GM19035 (cell line): ENCODE data around the gene CTIF.

Source experiments
- ATAC-seq: cut with Tn5 transposase; IDR thresholded peaks from one replicate; pipeline ENCODE4 v1.9.1; 2021; ENCODE audit not compliant: unreplicated experiment

Gene CTIF

DNA sequence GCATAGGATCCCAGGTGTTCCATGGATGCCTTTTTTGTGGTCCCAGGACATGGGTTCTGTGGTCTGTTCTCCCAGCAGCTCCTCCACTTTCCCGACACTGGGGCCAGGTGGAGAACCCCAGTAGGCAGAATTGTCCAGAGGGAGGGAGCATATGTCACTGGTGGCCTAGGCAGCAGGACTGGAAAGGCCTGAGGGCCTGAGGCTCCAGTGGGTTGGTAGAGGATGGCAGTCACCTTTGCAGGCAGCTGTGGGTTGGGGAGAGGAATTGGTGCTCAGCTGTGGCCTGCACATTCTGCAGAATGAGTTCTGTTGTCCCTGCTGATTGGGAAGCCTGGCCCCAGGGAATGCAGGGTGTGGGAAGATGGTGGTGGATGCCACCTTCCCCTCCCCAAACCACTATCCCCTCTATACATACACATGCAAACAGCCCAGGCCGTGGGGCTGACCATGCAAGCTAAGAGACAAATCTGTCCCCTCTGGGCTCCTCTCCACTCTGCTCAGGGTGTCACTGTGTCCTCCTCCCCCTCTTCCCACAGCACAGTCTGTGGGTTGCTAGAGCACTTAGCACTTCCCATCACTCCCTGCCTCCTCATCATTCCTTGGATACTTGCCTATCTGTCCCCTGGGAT, 11.4 kb downstream of the CTIF start:
- ATAC-seq: no peak

DNA sequence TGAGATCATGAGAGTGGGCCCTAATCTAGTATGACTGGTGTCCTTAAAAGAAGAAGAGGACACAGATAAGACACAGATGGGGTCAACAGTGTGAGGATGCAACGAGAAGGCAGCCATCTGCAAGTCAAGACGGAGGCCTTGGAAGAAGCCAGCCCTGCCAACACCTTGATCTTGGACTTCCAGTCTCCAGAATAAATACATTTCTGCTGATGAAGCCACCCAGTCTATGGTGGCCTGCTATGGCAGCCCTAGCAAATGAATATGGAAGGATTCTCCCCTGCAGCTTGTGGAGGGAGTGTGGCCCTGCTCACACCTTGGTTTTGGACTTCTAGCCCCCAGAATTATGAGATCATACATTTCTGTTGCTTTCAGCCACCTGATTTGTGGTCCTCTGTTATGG, 12.3 kb downstream of the CTIF start:
- no peak for ATAC-seq

DNA sequence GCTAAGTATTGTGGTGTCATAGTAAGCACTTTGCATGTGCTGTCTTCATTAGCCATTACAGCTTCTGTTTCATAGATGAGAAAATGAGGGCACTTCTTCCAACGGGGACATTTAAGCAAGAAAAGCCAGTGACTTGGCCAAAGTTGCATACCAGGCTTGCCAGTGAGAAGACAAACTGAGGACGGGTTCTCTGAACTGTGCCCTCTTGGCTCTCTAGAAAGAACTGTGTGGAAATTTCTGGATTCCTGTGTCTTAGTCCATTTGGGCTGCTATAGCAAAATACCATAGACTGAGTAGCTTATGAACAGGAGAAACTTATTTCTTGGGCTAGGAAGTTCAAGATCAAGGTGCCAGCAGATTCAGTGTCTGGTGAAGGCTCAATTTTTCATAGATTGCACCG, 13.3 kb downstream of the CTIF start:
- ATAC-seq: no peak

DNA sequence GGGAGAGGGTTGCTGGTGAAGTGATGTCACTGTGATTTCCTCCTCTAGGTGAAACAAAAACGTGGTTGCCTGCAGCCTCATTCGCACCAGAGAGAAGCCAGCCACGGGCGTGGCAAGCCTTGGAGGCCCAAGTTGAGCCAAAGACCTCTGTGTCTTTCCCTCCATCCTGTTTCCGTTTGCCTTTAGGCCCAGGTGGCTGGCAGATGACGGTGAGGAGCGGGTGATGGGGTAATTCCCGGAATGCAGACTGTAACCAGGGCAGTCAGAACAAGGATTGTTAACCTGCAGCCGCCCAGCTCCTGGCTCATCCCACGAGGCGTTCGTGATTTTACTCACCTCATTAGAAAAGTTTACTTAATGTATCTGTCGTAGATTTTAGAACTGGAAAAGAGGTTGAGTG, 14.4 kb downstream of the CTIF start:
- no peak for ATAC-seq

DNA sequence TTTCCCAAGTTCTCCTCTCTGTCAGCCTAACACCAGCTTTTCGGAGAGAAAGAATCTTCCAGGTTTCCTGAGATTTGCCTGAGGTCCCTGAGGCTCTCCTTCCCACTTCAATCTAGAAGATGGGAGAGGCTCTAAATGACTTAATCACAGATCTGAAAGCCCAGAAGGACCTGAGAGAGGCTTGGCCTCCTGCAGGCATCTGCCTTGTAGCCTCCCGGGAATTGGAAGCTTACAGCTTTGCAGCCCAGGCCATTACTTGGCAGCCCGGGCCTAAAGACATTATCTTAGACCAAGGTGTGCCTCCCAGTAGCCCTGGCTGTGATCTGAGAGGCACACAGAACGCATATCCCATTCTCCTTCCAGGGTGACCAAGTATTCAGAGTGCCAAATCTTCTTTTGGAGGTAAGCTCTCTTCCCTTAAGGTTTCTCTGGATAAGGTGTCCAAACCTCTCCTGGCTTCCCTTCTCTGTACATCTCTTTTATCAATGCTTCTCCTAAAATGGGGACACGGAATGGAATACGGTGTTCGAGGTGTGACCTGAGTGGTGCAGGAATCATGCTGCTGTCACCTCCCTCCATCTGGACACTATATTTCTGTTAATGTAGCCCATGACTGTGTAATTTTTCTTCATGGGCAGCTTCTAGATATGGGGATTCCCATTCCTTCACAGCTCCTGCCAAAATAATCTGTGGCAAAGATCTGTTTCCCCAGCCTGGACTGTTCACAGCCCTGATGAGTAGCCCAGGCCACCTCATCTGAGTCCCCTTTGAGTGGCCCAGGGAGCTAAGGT, 16.0 kb downstream of the CTIF start:
- ATAC-seq: no peak

DNA sequence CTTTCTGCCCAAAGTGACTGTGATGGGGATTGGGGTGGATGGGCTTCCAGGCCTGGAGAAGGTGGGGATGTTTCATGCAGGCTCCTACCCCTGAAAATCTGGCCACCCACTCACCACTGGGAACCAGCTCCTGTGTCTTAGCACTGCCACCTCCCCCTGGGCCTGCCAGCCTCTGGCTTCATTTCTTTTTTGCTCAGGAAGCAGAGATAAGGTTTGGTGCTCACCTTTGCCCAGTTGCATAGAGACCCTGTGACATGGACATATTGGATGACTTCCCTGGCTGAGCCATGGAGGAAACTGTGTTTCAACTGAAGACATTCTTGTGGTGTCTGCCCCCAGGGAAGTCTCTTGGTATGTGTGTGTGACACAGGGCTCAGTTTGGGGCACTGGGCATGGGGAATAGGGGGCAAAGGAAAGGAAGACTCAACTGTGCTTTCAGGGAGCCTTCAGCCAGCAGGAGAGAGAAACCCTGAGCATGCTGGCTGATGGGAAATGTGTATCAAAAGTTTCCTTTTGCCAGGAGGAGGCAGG, 16.7 kb downstream of the CTIF start:
- no peak for ATAC-seq

DNA sequence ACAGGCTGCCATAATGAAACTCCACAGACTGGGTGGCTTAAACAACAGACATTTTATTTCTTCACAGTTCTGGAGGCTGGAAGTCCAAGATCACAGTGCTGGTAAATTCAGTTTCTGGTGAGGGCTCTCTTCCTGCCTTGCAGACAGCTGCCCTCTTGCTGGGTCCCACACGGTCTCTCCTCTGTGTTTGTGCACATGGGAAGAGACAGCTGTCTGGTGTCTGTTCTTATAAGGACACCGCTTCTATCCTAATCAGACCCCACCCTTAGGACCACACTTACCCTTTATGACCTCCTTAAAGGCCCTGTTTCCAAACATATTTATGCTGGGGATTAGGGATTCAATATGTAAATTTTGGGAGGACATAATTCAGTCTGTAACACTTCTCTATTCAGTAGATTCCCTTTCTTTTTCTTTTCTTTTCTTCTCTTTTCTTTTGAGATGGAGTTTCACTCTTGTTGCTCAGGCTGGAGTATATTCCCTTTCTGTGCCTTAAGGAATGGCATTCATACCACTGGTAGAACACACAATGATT, 18.9 kb downstream of the CTIF start:
- no peak for ATAC-seq

DNA sequence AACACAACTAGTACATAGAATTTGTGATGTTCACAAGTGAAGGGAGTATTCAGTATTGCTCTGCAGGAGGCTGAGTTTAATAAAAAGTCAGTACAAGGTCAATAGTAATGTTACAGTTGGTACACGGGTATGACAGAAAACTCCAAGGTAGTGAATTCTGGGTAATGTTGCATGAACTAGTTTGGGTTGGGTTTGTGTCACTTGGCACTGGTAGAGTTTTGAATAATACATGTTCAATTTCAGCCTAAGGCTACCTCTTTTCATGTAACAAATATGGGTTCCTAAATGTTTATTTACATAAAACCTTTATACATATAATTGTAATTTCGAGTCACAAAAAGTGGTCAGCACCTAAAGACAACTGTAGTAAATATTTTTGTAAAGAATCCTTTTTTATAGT, 19.4 kb downstream of the CTIF start:
- ATAC-seq: no peak

DNA sequence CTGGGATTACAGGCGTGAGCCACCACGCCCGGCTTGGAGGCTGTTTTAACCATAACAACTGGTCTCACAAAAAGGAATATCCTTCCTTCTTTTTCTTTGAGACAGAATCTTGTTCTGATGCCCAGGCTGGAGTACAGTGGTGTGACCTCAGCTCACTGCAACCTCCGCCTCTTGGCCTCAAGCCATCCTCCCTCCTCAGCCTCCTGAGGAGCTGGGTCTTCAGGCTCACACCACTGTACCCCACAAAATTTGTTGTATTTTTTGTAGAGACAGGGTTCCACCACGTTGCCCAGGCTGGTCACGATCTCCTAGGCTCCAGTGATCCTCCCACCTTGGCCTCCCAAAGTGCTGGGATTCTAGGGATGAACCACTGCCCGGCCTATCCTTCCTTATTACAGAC, 21.7 kb downstream of the CTIF start:
- no peak for ATAC-seq

DNA sequence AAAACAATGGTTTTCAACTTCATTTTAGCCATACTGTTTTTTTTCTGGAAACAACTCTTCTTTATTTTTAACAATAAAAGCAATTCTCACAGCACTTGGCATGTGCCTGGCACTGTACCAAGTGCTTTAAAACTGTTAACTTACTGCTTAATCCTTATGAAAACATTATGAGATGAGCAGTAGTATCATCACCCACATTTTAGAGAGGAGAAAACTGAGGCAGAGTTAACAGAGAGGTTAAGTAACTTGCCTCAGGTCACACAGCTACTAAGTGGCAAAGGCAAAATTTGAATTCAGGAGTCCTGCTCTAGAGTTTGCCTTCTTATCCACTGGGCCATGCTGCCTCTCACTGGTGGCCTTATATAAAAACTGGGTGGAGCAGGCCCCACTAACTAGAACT, 23.2 kb downstream of the CTIF start:
- no peak for ATAC-seq

DNA sequence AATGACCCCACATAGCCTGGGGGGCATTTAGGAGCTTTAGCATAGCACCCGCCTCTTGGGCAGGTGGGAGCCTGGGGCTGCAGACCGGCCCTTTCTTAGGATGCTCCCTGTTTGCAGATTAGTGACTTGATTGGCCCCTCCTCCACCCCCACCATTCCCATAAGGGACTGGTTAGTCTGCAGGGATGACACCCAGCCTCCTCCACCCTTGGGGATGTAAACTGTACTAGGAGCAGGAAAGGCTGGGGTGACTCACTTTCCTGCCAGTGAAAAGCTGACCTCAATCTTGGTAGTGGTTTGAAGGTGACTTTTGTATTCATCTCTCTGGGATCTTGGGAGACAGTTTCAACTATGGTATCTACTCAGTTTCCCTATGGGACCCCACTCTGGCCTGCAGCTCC, 24.2 kb downstream of the CTIF start:
- ATAC-seq: no peak

DNA sequence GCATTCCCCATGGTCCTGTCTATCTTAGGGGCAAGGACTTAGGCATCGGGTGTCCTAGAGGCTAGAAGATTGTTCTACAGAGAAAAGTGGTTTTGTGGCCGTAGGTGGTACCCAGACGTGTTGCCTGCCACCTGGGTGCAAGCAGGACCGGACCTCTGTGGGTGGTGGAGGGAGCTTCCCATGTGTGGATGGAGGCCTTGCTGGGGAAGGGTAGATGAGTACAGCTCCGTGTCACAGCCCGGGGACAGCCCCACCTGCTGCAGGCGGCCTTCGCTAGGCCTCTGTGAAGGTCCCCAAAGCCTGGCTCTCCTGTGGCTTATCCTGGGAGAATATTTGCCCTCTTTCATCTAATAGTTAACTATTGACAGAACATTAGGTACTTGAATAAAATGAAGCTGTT, 25.3 kb downstream of the CTIF start:
- no peak for ATAC-seq

DNA sequence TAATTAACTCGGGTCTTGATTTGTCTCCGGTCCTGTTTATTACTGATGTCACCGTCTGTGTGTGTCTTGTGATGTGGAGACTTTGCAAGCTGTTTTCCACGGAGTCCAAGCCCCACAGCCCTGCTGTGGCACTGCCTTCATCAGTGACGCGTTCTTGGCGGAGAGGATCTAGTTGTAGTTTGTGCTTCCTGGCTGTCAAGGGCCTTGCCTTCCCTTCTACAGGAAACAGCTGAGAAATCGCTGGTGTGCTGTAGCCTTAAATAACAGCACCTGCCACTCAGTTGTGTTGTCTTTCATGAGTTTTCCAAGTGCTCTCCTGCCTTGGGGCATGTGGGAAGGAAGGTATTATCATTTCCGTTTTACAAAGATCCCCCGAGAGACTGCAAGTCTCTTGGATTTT, 26.3 kb downstream of the CTIF start:
- no peak for ATAC-seq

DNA sequence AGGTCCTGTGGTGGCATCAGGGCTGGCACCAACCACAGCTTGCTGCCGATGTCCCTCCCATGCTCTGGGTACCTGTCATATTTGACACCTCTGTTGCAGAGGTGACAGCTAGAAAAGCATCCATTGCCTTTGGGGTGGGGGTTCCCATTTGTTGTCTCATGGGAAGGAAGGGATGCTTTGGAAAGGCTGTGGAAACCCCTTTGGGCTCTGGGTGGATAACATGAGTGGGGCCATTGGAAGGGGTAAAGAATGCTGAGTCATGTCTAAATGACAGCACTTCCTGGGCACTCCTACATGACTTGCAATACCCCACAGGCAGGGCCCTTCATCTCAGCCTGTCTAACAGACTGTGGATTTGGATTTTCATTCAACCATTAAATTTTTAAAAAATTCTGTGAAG, 27.8 kb downstream of the CTIF start:
- ATAC-seq: no peak

DNA sequence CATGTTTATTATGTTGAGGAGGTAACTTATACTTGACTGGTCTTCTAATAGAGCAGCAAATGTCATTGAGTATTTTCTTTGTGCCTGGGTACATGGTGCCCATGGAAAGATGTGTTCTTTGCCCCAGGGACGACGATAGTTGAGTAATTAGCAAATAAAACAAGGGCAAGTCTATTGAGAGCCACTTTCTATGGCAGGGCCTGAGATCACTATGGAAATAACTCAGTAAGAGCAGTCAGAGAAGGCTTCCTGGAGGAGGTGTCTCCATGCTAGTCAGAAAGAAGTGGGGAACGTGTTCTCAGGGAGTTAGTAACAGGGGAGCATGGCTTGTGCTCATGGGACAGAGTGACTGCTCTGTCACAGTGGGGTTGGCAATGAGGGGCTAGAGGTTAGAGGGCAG, 28.6 kb downstream of the CTIF start:
- no peak for ATAC-seq

DNA sequence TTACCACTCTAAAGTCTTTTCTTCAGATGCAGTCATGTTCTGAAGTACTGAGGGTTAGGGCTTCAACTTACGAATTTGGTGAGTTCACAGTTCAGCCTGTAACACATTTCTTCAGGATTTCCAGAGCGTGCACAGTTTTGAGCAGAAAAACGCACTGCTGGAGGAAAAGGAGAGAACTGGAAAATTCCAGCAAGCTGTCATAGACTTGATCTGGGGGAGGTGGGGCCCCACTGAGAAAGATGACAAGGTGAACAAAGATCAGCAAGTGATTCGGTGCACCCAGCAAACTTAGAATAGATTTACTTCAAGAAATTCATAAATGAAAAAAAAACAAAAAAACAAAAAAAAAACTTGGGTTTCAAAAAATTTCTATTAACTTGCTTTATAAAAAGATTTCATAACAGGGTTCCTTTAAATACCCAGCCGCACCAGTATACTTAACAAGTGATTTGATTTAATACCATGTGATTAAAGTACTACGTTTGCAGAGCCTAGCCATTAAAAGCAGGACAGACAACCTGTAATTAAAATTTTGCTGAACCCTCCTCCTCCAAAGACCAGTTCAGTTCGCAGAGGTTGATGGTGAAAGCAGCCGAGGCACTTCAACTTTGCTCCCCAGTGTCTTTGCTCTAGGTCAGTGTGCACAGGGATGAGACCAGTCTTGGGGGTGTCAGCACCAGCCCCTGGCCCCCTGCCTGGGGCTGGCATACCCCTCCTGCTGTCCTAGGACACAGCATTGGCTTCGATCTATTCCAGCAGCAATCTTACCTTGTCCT, 30.5 kb downstream of the CTIF start:
- no peak for ATAC-seq

DNA sequence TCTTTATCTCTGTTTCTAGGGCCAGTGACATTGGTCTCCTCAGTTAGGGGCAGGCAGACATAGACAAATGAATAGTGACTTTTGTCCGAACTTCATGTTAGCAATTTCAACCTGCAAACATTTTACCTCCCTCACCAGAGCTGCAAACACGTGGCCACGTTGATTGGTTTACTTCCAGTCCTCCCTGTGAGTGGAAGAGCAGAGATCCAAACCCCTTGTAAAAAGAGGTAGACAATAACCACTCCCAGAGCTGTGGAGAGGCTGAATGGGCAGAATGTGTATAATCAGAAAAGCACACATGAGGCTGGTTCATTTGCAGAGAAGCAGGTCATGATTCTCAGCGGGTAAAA, 31.1 kb downstream of the CTIF start:
- no peak for ATAC-seq

DNA sequence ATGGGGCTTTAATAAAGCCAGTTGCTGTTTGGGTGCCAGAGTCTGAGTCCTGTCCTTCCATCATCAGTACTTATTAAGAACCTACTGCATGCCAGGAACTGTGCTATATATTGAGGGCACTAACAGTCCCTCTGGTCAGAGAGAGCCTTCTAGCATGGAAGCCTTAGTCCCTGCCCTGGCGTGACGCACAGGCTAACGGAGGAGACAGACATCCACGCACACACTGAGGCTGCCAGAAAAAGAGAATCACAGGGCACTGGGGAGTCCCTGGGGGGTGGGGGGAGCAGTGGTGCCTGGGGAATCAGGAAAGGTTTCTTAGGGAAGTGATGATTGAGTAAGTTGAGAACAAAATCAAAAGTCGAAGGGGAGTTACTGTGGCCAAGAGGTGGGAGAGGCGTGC, 31.5 kb downstream of the CTIF start:
- ATAC-seq: no peak

DNA sequence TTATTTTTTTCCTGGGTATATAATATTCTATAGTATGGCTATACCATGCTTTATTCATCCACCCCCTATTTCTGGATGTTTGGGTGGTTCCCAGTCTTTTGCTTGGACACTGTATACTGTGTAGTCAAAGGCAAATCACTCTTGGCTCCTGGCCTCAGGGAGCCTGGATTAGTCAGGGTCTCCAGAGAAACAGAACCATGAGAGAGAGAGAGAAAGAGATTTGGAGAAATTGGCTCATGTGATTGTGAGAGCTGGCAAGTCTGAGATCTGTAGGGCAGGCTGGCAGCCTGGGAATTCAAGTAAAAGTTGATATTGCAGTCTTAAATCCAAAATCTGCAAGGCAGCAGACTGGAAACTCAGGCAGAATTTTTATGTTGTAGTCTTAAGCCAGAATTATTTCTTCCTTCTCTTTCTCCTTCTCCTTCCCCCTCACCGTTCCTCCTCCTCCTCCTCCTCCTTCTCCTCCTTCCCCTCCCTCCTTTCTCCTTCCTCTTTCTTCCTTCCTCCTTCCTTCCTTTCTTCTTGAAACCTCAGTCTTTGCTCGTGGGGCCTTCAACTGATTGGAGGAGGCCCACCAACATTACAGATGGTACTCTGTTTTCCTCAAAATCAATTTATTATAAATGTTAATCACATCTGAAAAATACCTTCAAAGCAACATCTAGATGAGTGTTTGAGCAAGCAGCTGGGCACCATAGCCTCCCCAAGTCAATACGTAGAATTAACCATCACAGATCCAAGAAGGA, 33.0 kb downstream of the CTIF start:
- ATAC-seq: no peak

DNA sequence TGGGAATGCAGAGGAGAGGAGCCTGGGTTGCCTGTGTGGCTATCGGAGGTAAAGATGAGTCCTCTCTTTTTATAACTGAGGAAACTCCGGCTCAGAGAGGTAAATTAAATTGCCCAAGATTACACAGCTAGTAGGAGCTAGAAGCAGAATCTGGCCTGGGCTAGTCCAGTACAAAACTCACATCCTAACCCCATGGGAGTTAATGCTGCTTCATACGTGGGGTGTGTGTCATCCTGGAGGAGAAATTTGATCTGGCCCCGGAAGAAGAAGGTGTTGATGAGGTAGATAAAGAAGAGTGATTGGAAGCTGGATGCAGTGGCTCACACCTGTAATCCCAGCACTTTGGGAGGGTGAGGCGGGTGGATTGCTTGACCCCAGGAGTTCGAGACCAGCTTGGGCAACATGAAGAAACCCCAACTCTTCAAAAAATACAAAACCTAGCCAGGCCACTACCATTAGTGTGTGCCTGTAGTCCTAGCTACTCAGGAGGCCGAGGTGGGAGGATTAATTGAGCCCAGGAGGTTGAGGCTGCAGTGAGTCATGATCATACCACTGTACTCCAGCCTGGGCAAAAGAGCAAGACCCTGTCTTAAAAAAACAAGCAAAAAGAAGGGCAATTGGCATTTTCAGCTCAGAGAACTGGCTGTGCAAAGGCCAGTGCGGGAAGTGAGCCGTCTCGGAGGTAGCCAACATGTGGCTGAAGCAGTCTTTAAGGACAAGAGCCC, 33.7 kb downstream of the CTIF start:
- no peak for ATAC-seq
